Endothelial cell (in vitro differentiated cells): ENCODE measurements around the gene ZNF780B. TPM values are rescaled to one million over a fixed set of nuclear protein-coding genes. Genes with fewer than 3 reads are reported as not detected.

ENCODE experiments used
- DNase-seq: peaks from one replicate; pipeline ENCODE4 v3.0.0; 2021; ENCODE audit warnings: low spot score
- H3K27ac Mint-ChIP-seq: one replicate; pipeline ENCODE4 v1.8.0; 2021; ENCODE audit warnings: mixed read lengths, inconsistent platforms; ENCODE audit not compliant: unreplicated experiment
- H3K27me3 Mint-ChIP-seq: one replicate; pipeline ENCODE4 v1.8.0; 2021; ENCODE audit warnings: mild to moderate bottlenecking, moderate library complexity, mixed read lengths, inconsistent platforms; ENCODE audit not compliant: unreplicated experiment
- H3K36me3 Mint-ChIP-seq: one replicate; pipeline ENCODE4 v1.8.0; 2021; ENCODE audit warnings: mild to moderate bottlenecking, low read depth, mixed read lengths, inconsistent platforms; ENCODE audit not compliant: unreplicated experiment
- H3K4me1 Mint-ChIP-seq: one replicate; pipeline ENCODE4 v1.8.0; 2021; ENCODE audit warnings: mild to moderate bottlenecking, mixed read lengths, inconsistent platforms; ENCODE audit not compliant: unreplicated experiment
- H3K4me3 Mint-ChIP-seq: one replicate; pipeline ENCODE4 v1.8.0; 2021; ENCODE audit warnings: mild to moderate bottlenecking, mixed read lengths, inconsistent platforms; ENCODE audit not compliant: unreplicated experiment
- H3K9me3 Mint-ChIP-seq: one replicate; pipeline ENCODE4 v1.8.0; 2021; ENCODE audit warnings: mixed read lengths, inconsistent platforms; ENCODE audit not compliant: unreplicated experiment
- CTCF ChIP-seq: fragments of 200-600 bp; sonication (generic); IDR thresholded peaks from one replicate; pipeline ENCODE4 v1.5.0; 2021; ENCODE audit warnings: antibody characterized with exemption; ENCODE audit not compliant: unreplicated experiment
- total RNA-seq: library from RNA; stranded (reverse); fragmentation: NEBNext Ultra II Directional; extraction: Animal tissue kit (Norgen Biotek cat#: 25700); gene quantifications from one replicate; pipeline ENCODE4 v1.2.1, GENCODE V29; 2021; ENCODE audit not compliant: unreplicated experiment

Gene ZNF780B
- total RNA-seq, 1 donor from 2014 or later = 22.6 TPM

- Mint-ChIP-seq H3K27me3 (peaks cover 2% of the 10 kb centered on the region), H3K36me3 (peaks cover 41% of the 10 kb centered on the region), H3K27ac (no peak overlapping the region), H3K4me1 (peaks cover 8% of the 10 kb centered on the region), H3K9me3 (no peaks in the 10 kb centered on the region), H3K4me3 (no peak overlapping the region)
- TF ChIP-seq CTCF = no peak
- DNase-seq = no peak
Measured at GRCh38 chr19:40084948-40085347, 28.9 kb upstream of the ZNF780B start.

- no peak for TF ChIP-seq CTCF
- DNase-seq = no peak
- Mint-ChIP-seq H3K4me3 (no peak overlapping the region), H3K4me1 (no peaks in the 10 kb centered on the region), H3K27me3 (peaks cover 6% of the 10 kb centered on the region), H3K36me3 (peaks cover 71% of the 10 kb centered on the region), H3K9me3 (peaks cover 7% of the 10 kb centered on the region), H3K27ac (no peak overlapping the region)
Measured at GRCh38 chr19:40081411-40081810, 25.4 kb upstream of the ZNF780B start.

- H3K27ac Mint-ChIP-seq = no peak overlapping the region
- H3K9me3 Mint-ChIP-seq = peaks cover 7% of the 10 kb centered on the region
- peaks cover 82% of the 10 kb centered on the region for H3K36me3 Mint-ChIP-seq
- H3K4me3 Mint-ChIP-seq = peak overlapping the region; percentile 14
- H3K4me1 Mint-ChIP-seq = no peaks in the 10 kb centered on the region
- no peak for DNase-seq
- TF ChIP-seq CTCF = no peak
- H3K27me3 Mint-ChIP-seq = peaks cover 6% of the 10 kb centered on the region
Measured at GRCh38 chr19:40080289-40080688, 24.3 kb upstream of the ZNF780B start.

- Mint-ChIP-seq H3K4me1 (no peaks in the 10 kb centered on the region), H3K36me3 (peaks cover 92% of the 10 kb centered on the region), H3K27ac (no peak overlapping the region), H3K4me3 (peak overlapping the region; percentile 66), H3K9me3 (peaks cover 13% of the 10 kb centered on the region), H3K27me3 (peaks cover 4% of the 10 kb centered on the region)
- TF ChIP-seq CTCF = no peak
- DNase-seq = no peak
Measured at GRCh38 chr19:40078377-40078776, 22.3 kb upstream of the ZNF780B start.

- Mint-ChIP-seq H3K27ac (no peak overlapping the region), H3K4me1 (no peaks in the 10 kb centered on the region), H3K36me3 (peaks cover 42% of the 10 kb centered on the region), H3K4me3 (no peak overlapping the region), H3K27me3 (peaks cover 1% of the 10 kb centered on the region), H3K9me3 (peaks cover 6% of the 10 kb centered on the region)
- DNase-seq = no peak
- TF ChIP-seq CTCF = no peak
Measured at GRCh38 chr19:40070058-40070457, 14.0 kb upstream of the ZNF780B start.
